ENCODE measurements around the gene ANKAR. TPM values are rescaled to one million over a fixed set of nuclear protein-coding genes. Genes with fewer than 3 reads are reported as not detected.

ANKAR gene
- total RNA-seq, 1 experiment from 2014 or later = 0.84 TPM

DNA sequence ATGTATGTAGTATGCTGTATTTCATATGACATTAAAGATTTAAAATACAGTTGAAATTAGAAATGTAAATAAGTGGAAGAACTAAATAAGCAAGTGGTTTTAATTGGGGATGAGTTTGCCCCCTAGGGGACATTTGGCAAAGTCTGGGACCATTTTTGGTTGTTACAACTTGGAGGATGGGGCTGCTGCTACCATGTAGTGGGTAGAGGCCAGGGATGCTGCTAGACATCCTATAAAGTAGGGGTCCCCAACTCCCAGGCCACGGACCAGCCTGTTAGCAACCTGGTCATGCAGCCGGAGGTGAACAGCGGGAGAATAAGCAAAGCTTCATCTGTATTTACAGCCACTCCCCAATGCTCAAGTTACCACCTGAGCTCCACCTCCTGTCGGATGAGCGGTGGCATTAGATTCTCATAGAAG is 41.1 kb upstream of the ANKAR start:
- Histone ChIP-seq H3K4me3 (replicated peaks in 1 of 2; ENCODE audit: low read depth in 1 of 2, low read length in 2 of 2) (no peak overlapping the region), H3K9ac (ENCODE audit: low read length) (no peak overlapping the region), H4K20me1 (ENCODE audit: insufficient read depth) (no peaks in the 10 kb centered on the region), H3K9me3 (ENCODE audit: control insufficient read depth in 1 of 2, insufficient read depth in 1 of 2, low read depth in 1 of 2, low read length in 2 of 2) (no peaks in the 10 kb centered on the region), H2AFZ (ENCODE audit: low read depth, low read length, poor library complexity, severe bottlenecking) (no peak overlapping the region), H3K4me2 (ENCODE audit: low read length) (no peak overlapping the region), H3K9me2 (ENCODE audit: insufficient read depth) (no peaks in the 10 kb centered on the region), H3K27ac (ENCODE audit: low read depth, low read length) (no peak overlapping the region), H3K36me3 (ENCODE audit: control insufficient read depth in 1 of 2, insufficient read depth in 2 of 2, low read length in 2 of 2) (no peaks in the 10 kb centered on the region), H3K79me2 (ENCODE audit: insufficient read depth, low read length) (no peaks in the 10 kb centered on the region), H3K4me1 (ENCODE audit: control insufficient read depth in 1 of 2, insufficient read depth in 2 of 2, low read length in 2 of 2) (no peaks in the 10 kb centered on the region), H3K27me3 (ENCODE audit: insufficient read depth, low read length) (no peaks in the 10 kb centered on the region)
- ChIA-PET POLR2A (no interaction called here), CTCF (interaction anchor here (1.2 kb wide), 1 partner anchor 10 kb away, joined by 3 read pairs; no protein-coding TSS in a partner anchor), RAD21 (ENCODE audit: low non-redundant PET in 1 of 2, low total read pairs in 2 of 2, uncharacterized antibody in 2 of 2, unreplicated experiment in 2 of 2) (no interaction called here)
- intact Hi-C loops (cut with micrococcal nuclease) = no loop called here
- peak; percentile 42; the same call in 1 of the 2 replicates for ATAC-seq
- TF ChIP-seq CTCF (IDR thresholded peaks at IDR 0.05 in 2 of 3, conservative IDR thresholded peaks at IDR 0.05 in 1 of 3; ENCODE audit: borderline replicate concordance in 1 of 3, insufficient read depth in 1 of 3, low read depth in 2 of 3, low read length in 2 of 3) (peak; percentile 11 to 46 (median 38); a peak in 5 of 6 replicates), RAD21 (IDR thresholded peaks at IDR 0.05; ENCODE audit: low read depth) (peak; percentile 45; the same call in 1 of the 2 replicates), CEBPB (IDR thresholded peaks at IDR 0.05; ENCODE audit: low read depth) (no peak)
- no peak for DNase-seq (ENCODE audit: low read depth, low spot score)
- no TSS peak for BruUV-seq (replicated peaks)

- DNase-seq (ENCODE audit: low read depth, low spot score) (no peak), ATAC-seq (no peak)
- H3K4me2 ChIP-seq (ENCODE audit: low read length) = no peak overlapping the region
- no peaks in the 10 kb centered on the region for H3K9me3 ChIP-seq (ENCODE audit: control insufficient read depth in 1 of 2, insufficient read depth in 1 of 2, low read depth in 1 of 2, low read length in 2 of 2)
- no peak overlapping the region for H3K9ac ChIP-seq (ENCODE audit: low read length)
- ChIA-PET POLR2A (no interaction called here), RAD21 (ENCODE audit: low non-redundant PET in 1 of 2, low total read pairs in 2 of 2, uncharacterized antibody in 2 of 2, unreplicated experiment in 2 of 2) (no interaction called here), CTCF (no interaction called here)
- H3K79me2 ChIP-seq (ENCODE audit: insufficient read depth, low read length) = no peaks in the 10 kb centered on the region
- H3K36me3 ChIP-seq (ENCODE audit: control insufficient read depth in 1 of 2, insufficient read depth in 2 of 2, low read length in 2 of 2) = no peaks in the 10 kb centered on the region
- BruUV-seq (replicated peaks) = no TSS peak
- no peak overlapping the region for H3K4me3 ChIP-seq (replicated peaks in 1 of 2; ENCODE audit: low read depth in 1 of 2, low read length in 2 of 2)
- intact Hi-C loops (cut with micrococcal nuclease) = no loop called here
- H3K4me1 ChIP-seq (ENCODE audit: control insufficient read depth in 1 of 2, insufficient read depth in 2 of 2, low read length in 2 of 2) = no peaks in the 10 kb centered on the region
- H3K27me3 ChIP-seq (ENCODE audit: insufficient read depth, low read length) = no peaks in the 10 kb centered on the region
- TF ChIP-seq EZH2 (IDR thresholded peaks at IDR 0.05) (no peak), EZH2phosphoT487 (IDR thresholded peaks at IDR 0.05; ENCODE audit: borderline replicate concordance) (no peak), POLR2AphosphoS5 (IDR thresholded peaks at IDR 0.05; ENCODE audit: low read depth, low read length) (no peak), SIN3A (IDR thresholded peaks at IDR 0.05; ENCODE audit: low read depth) (no peak), JUND (IDR thresholded peaks at IDR 0.05) (no peak)
- no peak overlapping the region for H2AFZ ChIP-seq (ENCODE audit: low read depth, low read length, poor library complexity, severe bottlenecking)
- H3K27ac ChIP-seq (ENCODE audit: low read depth, low read length) = no peak overlapping the region
- H3K9me2 ChIP-seq (ENCODE audit: insufficient read depth) = no peaks in the 10 kb centered on the region
- H4K20me1 ChIP-seq (ENCODE audit: insufficient read depth) = no peaks in the 10 kb centered on the region
Observed at GRCh38 chr2:189635353-189635752, 39.1 kb upstream of the ANKAR start.
